OCI-LY3 (cell line): Measurements from ENCODE around the gene PKIG.

Experiments used
- H2AFZ ChIP-seq: fragments of 200-600, 300-600 bp; shearing (Covaris generic); 2 replicates; pipeline ENCODE4 v1.6.0; 2014; ENCODE audit warnings: antibody characterized with exemption, low read depth, low read length
- H3K27ac ChIP-seq: fragments of 200-600, 300-600 bp; sonication (generic); 2 replicates; pipeline ENCODE4 v1.5.1; 2014; ENCODE audit warnings: mild to moderate bottlenecking, low read length, moderate library complexity, mixed read lengths
- H3K27me3 ChIP-seq: fragments of 200-600, 300-600 bp; sonication (generic); 2 replicates; pipeline ENCODE4 v1.6.1; 2014; ENCODE audit warnings: low read depth, low read length, mixed read lengths
- H3K36me3 ChIP-seq: fragments of 200-600, 300-600 bp; sonication (generic); replicated peaks from 2 replicates; pipeline ENCODE3; 2014; ENCODE audit warnings: low read depth, low read length, mixed read lengths
- H3K4me1 ChIP-seq: fragments of 300-600, 200-600 bp; sonication (generic); 2 replicates; pipeline ENCODE4 v1.6.1; 2014; ENCODE audit warnings: low read length, mixed read lengths
- H3K4me2 ChIP-seq: fragments of 200-600, 300-600 bp; sonication (generic); 2 replicates; pipeline ENCODE4 v1.6.1; 2014; ENCODE audit warnings: low read length, mixed read lengths
- H3K4me3 ChIP-seq: fragments of 300-600, 200-600 bp; sonication (generic); 2 replicates; pipeline ENCODE4 v1.5.1; 2014; ENCODE audit warnings: antibody characterized with exemption, mild to moderate bottlenecking, low read length, moderate library complexity
- H3K79me2 ChIP-seq: fragments of 300-600, 200-600 bp; shearing (Covaris generic); 2 replicates; pipeline ENCODE4 v1.6.1; 2014; ENCODE audit warnings: mild to moderate bottlenecking, low read length, mixed read lengths
- H3K9ac ChIP-seq: fragments of 300-600, 200-600 bp; shearing (Covaris generic); 2 replicates; pipeline ENCODE4 v1.6.0; 2014; ENCODE audit warnings: mild to moderate bottlenecking, low read length, moderate library complexity
- H3K9me3 ChIP-seq: fragments of 200-600, 300-600 bp; shearing (Covaris generic); 2 replicates; pipeline ENCODE4 v1.6.1; 2014; ENCODE audit warnings: low read length, mixed read lengths; ENCODE audit not compliant: insufficient read depth
- H4K20me1 ChIP-seq: fragments of 200-600, 300-600 bp; sonication (generic); 2 replicates; pipeline ENCODE4 v1.6.1; 2016; ENCODE audit warnings: low read length, mixed read lengths; ENCODE audit not compliant: insufficient read depth
- EZH2phosphoT487 ChIP-seq: fragments of 200-600 bp; shearing (Covaris generic); IDR thresholded peaks from 2 replicates; pipeline ENCODE4 v1.6.1; 2018; ENCODE audit warnings: antibody characterized with exemption, mixed run types, low read depth
- TF ChIP-seq, protein P1 (sequence below): fragments of 200-600, 300-600 bp; sonication (generic); IDR thresholded peaks from 2 replicates; pipeline ENCODE4 v1.5.1; 2014; ENCODE audit warnings: antibody characterized with exemption, low read length, low read depth

The PKIG gene

DNA sequence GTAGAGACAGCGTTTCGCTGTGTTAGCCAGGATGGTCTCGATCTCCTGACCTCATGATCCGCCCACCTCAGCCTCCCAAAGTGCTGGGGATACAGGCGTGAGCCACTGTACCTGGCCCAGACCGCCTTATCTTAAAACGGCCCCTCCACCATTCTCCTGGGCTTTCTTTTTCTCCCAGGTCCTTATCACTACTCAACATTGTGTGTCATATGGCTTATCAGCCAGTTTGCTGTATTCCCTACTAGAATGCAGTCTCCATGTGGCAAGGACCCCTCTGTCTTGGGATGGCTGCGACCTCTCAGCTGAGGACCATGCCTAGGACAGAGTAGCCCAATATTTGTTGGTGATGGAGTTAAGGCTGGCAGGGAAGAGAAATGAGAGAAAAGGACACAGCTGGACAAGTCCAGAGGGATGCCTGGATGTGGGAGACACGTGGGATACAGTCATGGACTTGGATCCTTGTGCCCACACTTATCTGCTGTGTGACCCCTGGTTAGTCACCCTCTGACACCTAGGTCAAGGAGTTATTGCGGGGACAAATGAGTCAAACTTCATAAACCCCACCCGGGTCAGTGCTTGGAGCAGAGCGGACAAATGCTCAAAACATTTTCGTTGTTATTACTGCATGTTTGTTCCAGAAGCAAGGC is 45.1 kb downstream of the PKIG start:
- H4K20me1 ChIP-seq, result peaks cover 9% of the 10 kb centered on the region; the same call in 1 of the 2 replicates
- H3K27ac ChIP-seq, result no peak overlapping the region
- H2AFZ ChIP-seq, result no peak overlapping the region
- H3K79me2 ChIP-seq, result no peaks in the 10 kb centered on the region
- H3K4me1 ChIP-seq, result no peaks in the 10 kb centered on the region
- H3K9ac ChIP-seq, result no peak overlapping the region
- H3K4me3 ChIP-seq, result no peak overlapping the region
- no peak overlapping the region for H3K4me2 ChIP-seq
- H3K9me3 ChIP-seq, result no peaks in the 10 kb centered on the region
- TF ChIP-seq EZH2phosphoT487, result no peak
- TF ChIP-seq, protein P1, sequence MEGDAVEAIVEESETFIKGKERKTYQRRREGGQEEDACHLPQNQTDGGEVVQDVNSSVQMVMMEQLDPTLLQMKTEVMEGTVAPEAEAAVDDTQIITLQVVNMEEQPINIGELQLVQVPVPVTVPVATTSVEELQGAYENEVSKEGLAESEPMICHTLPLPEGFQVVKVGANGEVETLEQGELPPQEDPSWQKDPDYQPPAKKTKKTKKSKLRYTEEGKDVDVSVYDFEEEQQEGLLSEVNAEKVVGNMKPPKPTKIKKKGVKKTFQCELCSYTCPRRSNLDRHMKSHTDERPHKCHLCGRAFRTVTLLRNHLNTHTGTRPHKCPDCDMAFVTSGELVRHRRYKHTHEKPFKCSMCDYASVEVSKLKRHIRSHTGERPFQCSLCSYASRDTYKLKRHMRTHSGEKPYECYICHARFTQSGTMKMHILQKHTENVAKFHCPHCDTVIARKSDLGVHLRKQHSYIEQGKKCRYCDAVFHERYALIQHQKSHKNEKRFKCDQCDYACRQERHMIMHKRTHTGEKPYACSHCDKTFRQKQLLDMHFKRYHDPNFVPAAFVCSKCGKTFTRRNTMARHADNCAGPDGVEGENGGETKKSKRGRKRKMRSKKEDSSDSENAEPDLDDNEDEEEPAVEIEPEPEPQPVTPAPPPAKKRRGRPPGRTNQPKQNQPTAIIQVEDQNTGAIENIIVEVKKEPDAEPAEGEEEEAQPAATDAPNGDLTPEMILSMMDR, result no peak
- H3K27me3 ChIP-seq, result no peaks in the 10 kb centered on the region
- H3K36me3 ChIP-seq, result peaks cover 59% of the 10 kb centered on the region

- Histone ChIP-seq H4K20me1 (peaks cover 14% of the 10 kb centered on the region), H3K27me3 (no peaks in the 10 kb centered on the region), H3K4me1 (peaks cover 6% of the 10 kb centered on the region), H3K9me3 (no peaks in the 10 kb centered on the region), H3K36me3 (peaks cover 54% of the 10 kb centered on the region), H3K79me2 (no peaks in the 10 kb centered on the region), H3K9ac (no peak overlapping the region), H3K27ac (no peak overlapping the region), H3K4me2 (no peak overlapping the region), H2AFZ (no peak overlapping the region), H3K4me3 (no peak overlapping the region)
- TF ChIP-seq EZH2phosphoT487, result no peak
- TF ChIP-seq, protein P1, result no peak
Observed at GRCh38 chr20:44629017-44629385, 46.6 kb downstream of the PKIG start.

- Histone ChIP-seq H3K4me1 (peaks cover 6% of the 10 kb centered on the region), H3K9ac (no peak overlapping the region), H3K4me3 (no peak overlapping the region), H2AFZ (no peak overlapping the region), H3K27me3 (no peaks in the 10 kb centered on the region), H3K79me2 (no peaks in the 10 kb centered on the region), H4K20me1 (peaks cover 14% of the 10 kb centered on the region), H3K9me3 (no peaks in the 10 kb centered on the region), H3K4me2 (no peak overlapping the region), H3K27ac (no peak overlapping the region), H3K36me3 (peaks cover 54% of the 10 kb centered on the region)
- TF ChIP-seq EZH2phosphoT487, result no peak
- TF ChIP-seq, protein P1, result no peak
Observed at GRCh38 chr20:44629542-44629941, 47.2 kb downstream of the PKIG start.

GRCh38 chr20:44630297-44630696 is 47.9 kb downstream of the PKIG start:
- Histone ChIP-seq H3K9ac (no peak overlapping the region), H3K9me3 (no peaks in the 10 kb centered on the region), H3K27me3 (no peaks in the 10 kb centered on the region), H2AFZ (no peak overlapping the region), H3K36me3 (peaks cover 54% of the 10 kb centered on the region), H3K27ac (no peak overlapping the region), H4K20me1 (peaks cover 14% of the 10 kb centered on the region), H3K4me2 (no peak overlapping the region), H3K4me3 (no peak overlapping the region), H3K79me2 (no peaks in the 10 kb centered on the region), H3K4me1 (peaks cover 6% of the 10 kb centered on the region)
- TF ChIP-seq, protein P1, result no peak
- TF ChIP-seq EZH2phosphoT487, result no peak
